ENCODE data around the gene FXYD6.

DNA sequence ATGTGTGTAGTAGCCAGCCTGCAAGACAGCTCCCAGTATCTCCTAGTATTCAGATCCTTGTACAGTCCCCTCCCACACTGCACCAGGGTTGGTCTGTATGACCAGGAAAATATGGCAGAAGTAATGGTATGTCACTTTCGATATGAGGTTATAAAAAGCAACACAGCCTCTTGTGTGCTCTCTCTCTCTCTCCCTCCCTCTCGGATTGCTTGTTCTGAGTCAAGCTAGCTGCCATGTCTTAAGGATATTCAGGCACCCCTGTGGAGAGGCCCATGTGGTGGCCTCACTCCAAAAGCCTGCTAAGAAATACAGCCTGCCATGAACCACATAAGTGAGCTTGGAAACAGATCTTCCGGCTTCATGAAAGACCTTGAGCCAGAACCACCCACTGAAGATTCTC lies 25.4 kb downstream of the FXYD6 start:
- TF ChIP-seq POLR2A (IDR thresholded peaks at IDR 0.05; ENCODE audit: control extremely low read depth in 1 of 2, low read depth in 2 of 2, low read length in 2 of 2), result no peak
- TF ChIP-seq, protein P1, sequence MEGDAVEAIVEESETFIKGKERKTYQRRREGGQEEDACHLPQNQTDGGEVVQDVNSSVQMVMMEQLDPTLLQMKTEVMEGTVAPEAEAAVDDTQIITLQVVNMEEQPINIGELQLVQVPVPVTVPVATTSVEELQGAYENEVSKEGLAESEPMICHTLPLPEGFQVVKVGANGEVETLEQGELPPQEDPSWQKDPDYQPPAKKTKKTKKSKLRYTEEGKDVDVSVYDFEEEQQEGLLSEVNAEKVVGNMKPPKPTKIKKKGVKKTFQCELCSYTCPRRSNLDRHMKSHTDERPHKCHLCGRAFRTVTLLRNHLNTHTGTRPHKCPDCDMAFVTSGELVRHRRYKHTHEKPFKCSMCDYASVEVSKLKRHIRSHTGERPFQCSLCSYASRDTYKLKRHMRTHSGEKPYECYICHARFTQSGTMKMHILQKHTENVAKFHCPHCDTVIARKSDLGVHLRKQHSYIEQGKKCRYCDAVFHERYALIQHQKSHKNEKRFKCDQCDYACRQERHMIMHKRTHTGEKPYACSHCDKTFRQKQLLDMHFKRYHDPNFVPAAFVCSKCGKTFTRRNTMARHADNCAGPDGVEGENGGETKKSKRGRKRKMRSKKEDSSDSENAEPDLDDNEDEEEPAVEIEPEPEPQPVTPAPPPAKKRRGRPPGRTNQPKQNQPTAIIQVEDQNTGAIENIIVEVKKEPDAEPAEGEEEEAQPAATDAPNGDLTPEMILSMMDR (IDR thresholded peaks at IDR 0.05; ENCODE audit: control extremely low read depth in 1 of 3, insufficient read depth in 1 of 3, low read depth in 1 of 3, low read length in 3 of 3), result no peak; a peak in 1 of 4 replicates
- TF ChIP-seq POLR2AphosphoS5 (IDR thresholded peaks at IDR 0.05; ENCODE audit: low read depth, low read length), result no peak
- TF ChIP-seq BRCA1 (IDR thresholded peaks at IDR 0.05; ENCODE audit: low read depth, low read length), result no peak
- TF ChIP-seq, protein P2, sequence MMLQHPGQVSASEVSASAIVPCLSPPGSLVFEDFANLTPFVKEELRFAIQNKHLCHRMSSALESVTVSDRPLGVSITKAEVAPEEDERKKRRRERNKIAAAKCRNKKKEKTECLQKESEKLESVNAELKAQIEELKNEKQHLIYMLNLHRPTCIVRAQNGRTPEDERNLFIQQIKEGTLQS (IDR thresholded peaks at IDR 0.05; ENCODE audit: insufficient read depth, low read depth, low read length), result no peak
